GM23248 (cell line): Measurements from ENCODE around the gene ADAMTSL2. TPM values are rescaled to one million over a fixed set of nuclear protein-coding genes. Genes with fewer than 3 reads are reported as not detected.

ENCODE experiments used
- DNase-seq: peaks from one replicate; pipeline ENCODE4 v3.0.0-alpha.2; 2015
- H2AFZ ChIP-seq: fragments of 200-600 bp; sonication (generic); 2 replicates; pipeline ENCODE4 v1.6.1; 2016; ENCODE audit warnings: antibody characterized with exemption
- H3F3A ChIP-seq: fragments of 200-600 bp; sonication (generic); 2 replicates; pipeline ENCODE4 v1.6.1; 2016; ENCODE audit warnings: mild to moderate bottlenecking, antibody characterized with exemption, mixed run types; ENCODE audit not compliant: insufficient read depth
- H3K27ac ChIP-seq: fragments of 200-600 bp; sonication (generic); 2 replicates; pipeline ENCODE4 v1.5.1; 2016; ENCODE audit warnings: mild to moderate bottlenecking
- H3K27me3 ChIP-seq: fragments of 200-600 bp; sonication (generic); replicated peaks from 2 replicates; pipeline ENCODE4 v1.6.1; 2016; ENCODE audit warnings: mild to moderate bottlenecking; ENCODE audit not compliant: insufficient read depth
- H3K36me3 ChIP-seq: fragments of 200-600 bp; sonication (generic); 2 replicates; pipeline ENCODE4 v1.6.1; 2016; ENCODE audit warnings: low read depth, mild to moderate bottlenecking
- H3K4me1 ChIP-seq: fragments of 200-600 bp; sonication (generic); 2 replicates; pipeline ENCODE4 v1.6.1; 2016; ENCODE audit warnings: mild to moderate bottlenecking; ENCODE audit not compliant: insufficient read depth
- H3K4me2 ChIP-seq: fragments of 200-600 bp; sonication (generic); one replicate; pipeline ENCODE4 v1.6.1; 2016; ENCODE audit warnings: mild to moderate bottlenecking; ENCODE audit not compliant: unreplicated experiment
- H3K4me3 ChIP-seq: fragments of 200-600 bp; sonication (generic); 2 replicates; pipeline ENCODE4 v1.5.1; 2016; ENCODE audit warnings: mild to moderate bottlenecking
- H3K79me2 ChIP-seq: fragments of 200-600 bp; sonication (generic); 2 replicates; pipeline ENCODE4 v1.6.1; 2016; ENCODE audit warnings: mild to moderate bottlenecking; ENCODE audit not compliant: insufficient read depth
- H3K9ac ChIP-seq: fragments of 200-600 bp; sonication (generic); 2 replicates; pipeline ENCODE4 v1.6.1; 2016; ENCODE audit warnings: mild to moderate bottlenecking
- H3K9me2 ChIP-seq: fragments of 200-600 bp; sonication (generic); 2 replicates; pipeline ENCODE4 v1.6.1; 2016; ENCODE audit warnings: mixed run types, mild to moderate bottlenecking, moderate library complexity; ENCODE audit not compliant: insufficient read depth
- H3K9me3 ChIP-seq: fragments of 200-600 bp; sonication (generic); one replicate; pipeline ENCODE4 v1.6.1; 2017; ENCODE audit warnings: low read depth
- H4K20me1 ChIP-seq: fragments of 200-600 bp; sonication (generic); 2 replicates; pipeline ENCODE4 v1.6.0; 2016; ENCODE audit not compliant: insufficient read depth
- EZH2 ChIP-seq: fragments of 200-600 bp; sonication (generic); IDR thresholded peaks from 2 replicates; pipeline ENCODE4 v1.6.1; 2018; ENCODE audit warnings: antibody characterized with exemption, mild to moderate bottlenecking; ENCODE audit not compliant: insufficient read depth, poor library complexity, severe bottlenecking
- EZH2phosphoT487 ChIP-seq: fragments of 200-600 bp; sonication (generic); IDR thresholded peaks from 2 replicates; pipeline ENCODE4 v1.6.1; 2018; ENCODE audit warnings: antibody characterized with exemption, moderate library complexity, mild to moderate bottlenecking, low read depth; ENCODE audit not compliant: insufficient read depth
- WGBS, 2 experiments: methylation state at CpG; one replicate each; pipeline ENCODE4 v1.1.6; 2015 to 2017; ENCODE audit warnings: low lambda C conversion rate in 2 of 2, low coverage in 1 of 2; ENCODE audit errors: missing lambda C conversion rate in 2 of 2; 5-methylcytosine and 5-hydroxymethylcytosine counted together
- in situ Hi-C: fragments of 300-500 bp; cut with MboI; formaldehyde crosslinking; loops from 2 replicates; pipeline ENCODE4 v1.15.0; 2020
- polyA plus RNA-seq: library from polyadenylated mRNA; unstranded; fragments of >200 nt; fragmentation: Nextera tagmentation; extraction: Ambion mirVana; gene quantifications from 2 replicates; pipeline ENCODE4 v1.2.1, GENCODE V29; 2016
- total RNA-seq: library from RNA; depleted of rRNA; stranded (reverse); fragments of >200 nt; shearing (Covaris generic); gene quantifications from 2 replicates; pipeline ENCODE4 v1.2.3, GENCODE V29; 2014

ADAMTSL2 gene
- total and polyA plus RNA-seq, 2 experiments from 2014 or later = 0.11 TPM; not detected in 1

GRCh38 chr9:133604856-133605255 lies 70.4 kb downstream of the ADAMTSL2 start:
- Histone ChIP-seq H3K79me2 (no peaks in the 10 kb centered on the region), H3K9me2 (no peaks in the 10 kb centered on the region), H2AFZ (no peak overlapping the region), H3K27me3 (peaks cover 67% of the 10 kb centered on the region), H3K4me2 (no peak overlapping the region), H3K4me3 (no peak overlapping the region), H3K27ac (no peak overlapping the region), H3K9ac (no peak overlapping the region), H3K9me3 (no peaks in the 10 kb centered on the region), H3K36me3 (no peaks in the 10 kb centered on the region), H3K4me1 (no peaks in the 10 kb centered on the region), H3F3A (no peaks in the 10 kb centered on the region), H4K20me1 (no peaks in the 10 kb centered on the region)
- in situ Hi-C loops = no loop called here
- no peak for DNase-seq
- TF ChIP-seq EZH2phosphoT487 (no peak), EZH2 (no peak)
- 2 to 3% methylated on average over 14 of the region's 14 CpGs for WGBS, 2 experiments

GRCh38 chr9:133605446-133605845 lies 70.9 kb downstream of the ADAMTSL2 start:
- in situ Hi-C loops = no loop called here
- Histone ChIP-seq H3K9me3 (no peaks in the 10 kb centered on the region), H3F3A (no peaks in the 10 kb centered on the region), H3K9me2 (no peaks in the 10 kb centered on the region), H3K36me3 (no peaks in the 10 kb centered on the region), H3K27me3 (peaks cover 68% of the 10 kb centered on the region), H4K20me1 (no peaks in the 10 kb centered on the region), H3K4me3 (no peak overlapping the region), H3K4me2 (no peak overlapping the region), H3K4me1 (no peaks in the 10 kb centered on the region), H2AFZ (no peak overlapping the region), H3K79me2 (no peaks in the 10 kb centered on the region), H3K27ac (no peak overlapping the region), H3K9ac (no peak overlapping the region)
- WGBS, 2 experiments = 52 to 59% methylated on average over 17 of the region's 17 CpGs
- DNase-seq = no peak
- TF ChIP-seq EZH2 (no peak), EZH2phosphoT487 (no peak)

GRCh38 chr9:133605856-133606707 lies 71.6 kb downstream of the ADAMTSL2 start:
- Histone ChIP-seq H3K9me3 (no peaks in the 10 kb centered on the region), H3F3A (no peaks in the 10 kb centered on the region), H3K9ac (no peak overlapping the region), H4K20me1 (no peaks in the 10 kb centered on the region), H3K27me3 (peaks cover 72% of the 10 kb centered on the region), H3K79me2 (no peaks in the 10 kb centered on the region), H2AFZ (no peak overlapping the region), H3K4me3 (no peak overlapping the region), H3K36me3 (no peaks in the 10 kb centered on the region), H3K27ac (no peak overlapping the region), H3K4me1 (no peaks in the 10 kb centered on the region), H3K4me2 (no peak overlapping the region), H3K9me2 (no peaks in the 10 kb centered on the region)
- DNase-seq = no peak
- in situ Hi-C loops = no loop called here
- no peak for TF ChIP-seq EZH2
- TF ChIP-seq EZH2phosphoT487 = no peak
- 43 to 46% methylated on average over 15 to 16 of the region's 16 CpGs for WGBS, 2 experiments

- in situ Hi-C loops = no loop called here
- no peak overlapping the region for H3K27ac ChIP-seq
- H3K9ac ChIP-seq = no peak overlapping the region
- no peaks in the 10 kb centered on the region for H3K36me3 ChIP-seq
- H3K79me2 ChIP-seq = no peaks in the 10 kb centered on the region
- H3K27me3 ChIP-seq = peaks cover 67% of the 10 kb centered on the region
- no peaks in the 10 kb centered on the region for H3K9me3 ChIP-seq
- no peaks in the 10 kb centered on the region for H3K9me2 ChIP-seq
- no peak overlapping the region for H2AFZ ChIP-seq
- DNase-seq = no peak
- H3K4me1 ChIP-seq = no peaks in the 10 kb centered on the region
- TF ChIP-seq EZH2 (no peak), EZH2phosphoT487 (no peak)
- H3F3A ChIP-seq = no peaks in the 10 kb centered on the region
- WGBS, 2 experiments = 17 to 19% methylated on average over 8 of the region's 8 CpGs
- H3K4me3 ChIP-seq = no peak overlapping the region
- H4K20me1 ChIP-seq = no peaks in the 10 kb centered on the region
- no peak overlapping the region for H3K4me2 ChIP-seq
Measured at GRCh38 chr9:133606708-133607025, 72.2 kb downstream of the ADAMTSL2 start.

GRCh38 chr9:133607381-133607780 lies 72.9 kb downstream of the ADAMTSL2 start:
- H3K9me3 ChIP-seq = no peaks in the 10 kb centered on the region
- 21% methylated on average over 7 of the region's 7 CpGs for WGBS, 2 experiments
- no peaks in the 10 kb centered on the region for H3K79me2 ChIP-seq
- in situ Hi-C loops = no loop called here
- H3K27me3 ChIP-seq = peaks cover 68% of the 10 kb centered on the region
- H3K4me1 ChIP-seq = no peaks in the 10 kb centered on the region
- no peak for TF ChIP-seq EZH2
- no peak for TF ChIP-seq EZH2phosphoT487
- no peaks in the 10 kb centered on the region for H3K36me3 ChIP-seq
- no peak overlapping the region for H3K4me2 ChIP-seq
- no peaks in the 10 kb centered on the region for H4K20me1 ChIP-seq
- no peak overlapping the region for H2AFZ ChIP-seq
- H3K27ac ChIP-seq = no peak overlapping the region
- no peak overlapping the region for H3K9ac ChIP-seq
- H3K4me3 ChIP-seq = no peak overlapping the region
- no peaks in the 10 kb centered on the region for H3F3A ChIP-seq
- no peak for DNase-seq
- H3K9me2 ChIP-seq = no peaks in the 10 kb centered on the region
